B cell (primary cell): ENCODE results near the gene RINL. TPM values are rescaled to one million over a fixed set of nuclear protein-coding genes. Genes with fewer than 3 reads are reported as not detected.

Experiments used
- ATAC-seq: fragments of 200-7000 bp; cut with Tn5 transposase; one replicate; pipeline ENCODE4 v1.10.0; 2021; ENCODE audit warnings: low read depth, mild to moderate bottlenecking, moderate number of reproducible peaks, moderate library complexity
- CTCF ChIA-PET: fragments of 350-600 bp; sonication (Branson Sonifier 250); formaldehyde crosslinking; loops from one replicate; lab custom pipeline; 2021; ENCODE audit warnings: antibody characterized with exemption, inconsistent platforms; lab: Charles Lee
- POLR2A ChIA-PET: fragments of 350-600 bp; sonication (Branson Sonifier 250); formaldehyde crosslinking; loops from one replicate; lab custom pipeline; 2021; ENCODE audit warnings: antibody characterized with exemption; lab: Charles Lee
- DNase-seq: peaks from one replicate; pipeline ENCODE4 v3.0.0; 2013
- H2AFZ ChIP-seq: 2 replicates; pipeline ENCODE4 v1.6.1; 2012; ENCODE audit warnings: mild to moderate bottlenecking, low read depth, low read length; ENCODE audit not compliant: insufficient read depth, poor library complexity, severe bottlenecking
- H3K27ac ChIP-seq, 2 donors: 1 replicate in 1 of 2; 2 replicates in 1 of 2; pipeline ENCODE4 v1.5.1; 2012 to 2013; ENCODE audit warnings: low read length in 2 of 2, mild to moderate bottlenecking in 2 of 2, moderate library complexity in 1 of 2
- H3K27me3 ChIP-seq, 4 experiments: fragments of 200-600 bp in 1 of 4; sonication (generic) in 1 of 4; replicated peaks in 1 of 4; 1 replicate in 2 of 4; 2 replicates in 2 of 4; pipeline versions ENCODE4 v1.6.1 to v1.7.0; 2013 to 2016; ENCODE audit warnings: low read length in 3 of 4, mild to moderate bottlenecking in 2 of 4, mixed read lengths in 1 of 4, moderate library complexity in 1 of 4; ENCODE audit not compliant: insufficient read depth in 4 of 4, control insufficient read depth in 3 of 4; ENCODE audit errors: control extremely low read depth in 1 of 4
- H3K36me3 ChIP-seq, 2 experiments: replicated peaks in 1 of 2; 1 replicate in 1 of 2; 2 replicates in 1 of 2; pipeline versions ENCODE4 v1.6.1 to v1.7.1; 2013; ENCODE audit warnings: low read length in 1 of 2; ENCODE audit not compliant: insufficient read depth in 2 of 2, control insufficient read depth in 1 of 2; ENCODE audit errors: control extremely low read depth in 1 of 2, extremely low read depth in 1 of 2
- H3K4me1 ChIP-seq, 2 donors: fragments of 200-600 bp in 1 of 2; sonication (generic) in 1 of 2; 1 replicate in 1 of 2; 2 replicates in 1 of 2; pipeline versions ENCODE4 v1.5.1 to v1.6.1; 2013 to 2017; ENCODE audit warnings: low read length in 2 of 2; ENCODE audit not compliant: control insufficient read depth in 2 of 2, insufficient read depth in 2 of 2
- H3K4me2 ChIP-seq: replicated peaks from 2 replicates; pipeline ENCODE3; 2012; ENCODE audit warnings: mild to moderate bottlenecking, low read depth, low read length; ENCODE audit not compliant: poor library complexity, severe bottlenecking
- H3K4me3 ChIP-seq, 5 experiments: fragments of 200-600 bp in 1 of 5; sonication (generic) in 1 of 5; 1 replicate in 3 of 5; 2 replicates in 2 of 5; pipeline versions ENCODE4 v1.5.1 to v1.7.0; 2011 to 2016; ENCODE audit warnings: low read length in 4 of 5, mild to moderate bottlenecking in 4 of 5, low read depth in 2 of 5, control low read depth in 1 of 5, moderate library complexity in 1 of 5; ENCODE audit not compliant: insufficient read depth in 1 of 5; ENCODE audit errors: control extremely low read depth in 1 of 5, extremely low read depth in 1 of 5
- H3K79me2 ChIP-seq: fragments of 200-600 bp; sonication (generic); one replicate; pipeline ENCODE4 v1.6.0; 2016; ENCODE audit warnings: low read length; ENCODE audit not compliant: control insufficient read depth, insufficient read depth
- H3K9ac ChIP-seq: fragments of 200-600 bp; sonication (generic); 2 replicates; pipeline ENCODE4 v1.6.1; 2017; ENCODE audit warnings: mild to moderate bottlenecking, low read length, moderate library complexity
- H3K9me3 ChIP-seq, 3 donors: one replicate each; pipeline versions ENCODE4 v1.6.1 to v1.7.1; 2013; ENCODE audit warnings: low read length in 2 of 3; ENCODE audit not compliant: control insufficient read depth in 2 of 3, insufficient read depth in 1 of 3; ENCODE audit errors: control extremely low read depth in 1 of 3
- H4K20me1 ChIP-seq: 2 replicates; pipeline ENCODE4 v1.6.0; 2012; ENCODE audit warnings: mild to moderate bottlenecking, low read length; ENCODE audit not compliant: insufficient read depth, control insufficient read depth, poor library complexity, severe bottlenecking
- H3K27ac Mint-ChIP-seq: one replicate; pipeline ENCODE4 v1.8.0; 2021; ENCODE audit warnings: mixed read lengths
- H3K27me3 Mint-ChIP-seq: one replicate; pipeline ENCODE4 v1.8.0; 2021; ENCODE audit warnings: mixed read lengths
- H3K4me1 Mint-ChIP-seq: one replicate; pipeline ENCODE4 v1.8.0; 2021; ENCODE audit warnings: mixed read lengths
- H3K4me3 Mint-ChIP-seq: one replicate; pipeline ENCODE4 v1.8.0; 2021; ENCODE audit warnings: mixed read lengths
- H3K9me3 Mint-ChIP-seq: one replicate; pipeline ENCODE4 v1.8.0; 2022; ENCODE audit warnings: mixed read lengths; ENCODE audit not compliant: insufficient read depth
- CTCF ChIP-seq: fragments of 200-600 bp; IDR thresholded peaks from one replicate; pipeline ENCODE4 v1.8.0; 2022; ENCODE audit warnings: antibody characterized with exemption, mild to moderate bottlenecking
- EZH2 ChIP-seq: IDR thresholded peaks from 2 replicates; pipeline ENCODE4 v1.6.1; 2012; ENCODE audit warnings: borderline replicate concordance, low read depth, mild to moderate bottlenecking, moderate library complexity, low read length; ENCODE audit not compliant: insufficient read depth, poor library complexity, severe bottlenecking
- WGBS: methylation state at CpG from one replicate; pipeline ENCODE4 v1.1.5; 2013; ENCODE audit warnings: missing lambda C conversion rate; ENCODE audit not compliant: insufficient coverage; 5-methylcytosine and 5-hydroxymethylcytosine counted together
- intact Hi-C: fragments of 100-400 bp; cut with micrococcal nuclease; formaldehyde crosslinking; loops from one replicate; pipeline ENCODE4 v1.10.0; 2022
- polyA plus RNA-seq: library from polyadenylated mRNA; depleted of rRNA; stranded (reverse); fragments of >200 nt; gene quantifications from 2 replicates; pipeline ENCODE4 v1.2.3, GENCODE V29; 2012
- total RNA-seq, 2 donors: library from RNA; stranded (reverse); fragments of 120-200 nt in 1 of 2; gene quantifications; 1 replicate in 1 of 2; 2 replicates in 1 of 2; pipeline versions ENCODE4 v1.2.3 to v1.2.4, GENCODE V29; 2013 to 2022

RINL gene
- total and polyA plus RNA-seq, 2 donors (not counting 1 experiment from before 2014, with no cell fraction given), result 67.0 to 113 TPM

DNA sequence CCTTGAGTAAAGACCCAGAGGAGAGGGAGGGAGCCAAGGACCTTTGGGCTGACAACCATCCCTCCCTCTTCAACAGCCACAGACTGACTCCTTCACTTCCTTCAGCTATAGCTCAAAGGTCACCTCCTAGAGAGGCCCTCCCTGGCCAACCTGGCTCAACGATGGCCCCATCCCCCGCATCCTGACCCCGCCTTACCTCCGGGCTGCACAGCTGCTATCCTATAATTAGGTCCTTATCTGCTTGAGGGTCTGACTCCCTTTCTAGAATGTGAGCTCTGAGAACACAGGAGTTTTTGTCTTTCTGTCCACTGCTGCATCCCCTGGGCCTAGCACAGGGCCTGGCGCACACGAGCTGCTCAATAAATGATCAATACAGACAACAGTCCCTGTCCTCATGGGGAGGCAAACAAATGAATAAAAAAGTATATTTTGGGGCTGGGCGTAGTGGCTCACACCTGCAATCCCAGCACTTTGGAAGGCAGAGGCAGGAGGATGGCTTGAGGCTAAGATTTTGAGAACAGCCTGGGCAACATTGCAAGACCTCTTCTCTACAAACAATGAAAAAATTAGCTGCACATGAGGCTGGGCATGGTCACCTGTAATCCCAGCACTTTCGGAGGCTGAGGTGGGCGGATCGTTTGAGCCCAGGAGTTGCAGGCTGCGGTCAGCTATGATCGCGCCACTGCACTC lies 58.7 kb downstream of the RINL start:
- DNase-seq, result no peak
- H2AFZ ChIP-seq, result no peak overlapping the region
- H4K20me1 ChIP-seq, result peaks cover 41% of the 10 kb centered on the region
- intact Hi-C loops, result no loop called here
- peaks cover 0 to 3% (median 0%) of the 10 kb centered on the region in 3 donors for H3K9me3 ChIP-seq
- POLR2A ChIA-PET, result no interaction called here
- peaks cover 4% of the 10 kb centered on the region for H3K4me1 Mint-ChIP-seq
- 97% methylated on average over 6 of the region's 13 CpGs for WGBS
- CTCF ChIA-PET, result no interaction called here
- H3K9me3 Mint-ChIP-seq, result no peaks in the 10 kb centered on the region
- no peaks in the 10 kb centered on the region for H3K27me3 ChIP-seq
- no peak overlapping the region for H3K4me2 ChIP-seq
- H3K36me3 ChIP-seq, result peaks cover 0 to 54% of the 10 kb centered on the region in 2 experiments
- H3K27ac Mint-ChIP-seq, result no peak overlapping the region
- no peak for ATAC-seq
- no peak overlapping the region for H3K27ac ChIP-seq
- TF ChIP-seq CTCF, result no peak
- TF ChIP-seq EZH2, result no peak
- no peak overlapping the region for H3K4me3 Mint-ChIP-seq
- H3K27me3 Mint-ChIP-seq, result no peaks in the 10 kb centered on the region
- no peak overlapping the region for H3K4me3 ChIP-seq
- H3K9ac ChIP-seq, result no peak overlapping the region
- H3K4me1 ChIP-seq, result no peaks in the 10 kb centered on the region
- peaks cover 26% of the 10 kb centered on the region for H3K79me2 ChIP-seq

Other genes with a start within 250 kb of the RINL start
- gene ACTN4, start 230.6 kb downstream of the RINL start, total RNA-seq, result 154 and 164 TPM in 2 replicates
- gene ACTN4, start 230.6 kb downstream of the RINL start, polyA plus RNA-seq, result 80.5 and 108 TPM in 2 replicates
- 28.6 TPM in 2 replicates for gene CAPN12, start 133.8 kb downstream of the RINL start, total RNA-seq
- gene CAPN12, start 133.8 kb downstream of the RINL start, polyA plus RNA-seq, result 50.5 and 104 TPM in 2 replicates
- gene LGALS7, start 104.8 kb downstream of the RINL start, total RNA-seq, result not detected in 2 replicates
- gene LGALS7, start 104.8 kb downstream of the RINL start, polyA plus RNA-seq, result not detected in 2 replicates
- gene LGALS7B, start 89.1 kb downstream of the RINL start, total RNA-seq, result not detected in 2 replicates
- not detected in 2 replicates for gene LGALS7B, start 89.1 kb downstream of the RINL start, polyA plus RNA-seq
- gene LGALS4, start 65.3 kb downstream of the RINL start, total RNA-seq, result 6.9 and 8.4 TPM in 2 replicates
- 5.2 and 5.4 TPM in 2 replicates for gene LGALS4, start 65.3 kb downstream of the RINL start, polyA plus RNA-seq
- gene ECH1, start 46.5 kb downstream of the RINL start, total RNA-seq, result 133 and 151 TPM in 2 replicates
- gene ECH1, start 46.5 kb downstream of the RINL start, polyA plus RNA-seq, result 111 and 144 TPM in 2 replicates
- 397 and 418 TPM in 2 replicates for gene HNRNPL, start 28.3 kb downstream of the RINL start, total RNA-seq
- gene HNRNPL, start 28.3 kb downstream of the RINL start, polyA plus RNA-seq, result 292 and 444 TPM in 2 replicates
- 41.8 and 42.4 TPM in 2 replicates for gene SIRT2, start 21.3 kb upstream of the RINL start, total RNA-seq
- gene SIRT2, start 21.3 kb upstream of the RINL start, polyA plus RNA-seq, result 57.1 and 65.9 TPM in 2 replicates
- 30.3 and 31.5 TPM in 2 replicates for gene NFKBIB, start 21.7 kb upstream of the RINL start, total RNA-seq
- gene NFKBIB, start 21.7 kb upstream of the RINL start, polyA plus RNA-seq, result 54.4 and 117 TPM in 2 replicates
- gene CCER2, start 33.9 kb upstream of the RINL start, total RNA-seq, result 0.39 and 1.4 TPM in 2 replicates
- gene CCER2, start 33.9 kb upstream of the RINL start, polyA plus RNA-seq, result 2.2 and 3.2 TPM in 2 replicates
- gene SARS2, start 52.5 kb upstream of the RINL start, total RNA-seq, result 32.0 and 38.1 TPM in 2 replicates
- gene SARS2, start 52.5 kb upstream of the RINL start, polyA plus RNA-seq, result 61.3 and 65.9 TPM in 2 replicates
- 27.0 and 29.2 TPM in 2 replicates for gene MRPS12, start 52.7 kb upstream of the RINL start, total RNA-seq
- gene MRPS12, start 52.7 kb upstream of the RINL start, polyA plus RNA-seq, result 21.2 and 30.3 TPM in 2 replicates
- gene FBXO17, start 97.5 kb upstream of the RINL start, total RNA-seq, result not detected in 2 replicates
- gene FBXO17, start 97.5 kb upstream of the RINL start, polyA plus RNA-seq, result not detected in 2 replicates
- gene FBXO27, start 154.3 kb upstream of the RINL start, total RNA-seq, result 0.12 TPM in 1 of 2 replicates, not detected in the other
- gene FBXO27, start 154.3 kb upstream of the RINL start, polyA plus RNA-seq, result 0.18 and 0.33 TPM in 2 replicates
- not detected in 2 replicates for gene ACP7, start 206.1 kb upstream of the RINL start, total RNA-seq
- not detected in 2 replicates for gene ACP7, start 206.1 kb upstream of the RINL start, polyA plus RNA-seq
- gene PAK4, start 247.5 kb upstream of the RINL start, total RNA-seq, result 13.6 and 23.3 TPM in 2 replicates
- gene PAK4, start 247.5 kb upstream of the RINL start, polyA plus RNA-seq, result 12.0 and 13.3 TPM in 2 replicates